ENCODE data around the gene DAAM2.

Gene DAAM2

DNA sequence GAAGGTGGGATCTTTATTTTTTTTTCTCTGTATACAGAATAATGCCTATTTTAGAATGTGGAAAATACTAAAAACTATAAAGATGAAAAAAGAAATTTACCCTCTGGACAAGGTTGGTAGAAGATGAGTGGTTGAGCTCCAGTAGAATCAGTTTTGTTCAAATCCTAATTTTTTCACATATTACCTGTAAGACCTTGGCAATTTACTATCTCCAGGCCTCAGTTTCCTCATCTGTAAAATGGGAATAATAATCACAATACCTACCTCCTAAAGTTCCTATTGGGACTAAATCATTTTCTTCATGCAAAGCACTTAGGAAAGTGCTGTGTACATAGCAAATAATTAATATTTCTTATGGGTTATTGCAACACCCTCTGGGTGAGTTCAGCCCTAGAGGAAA is 28.4 kb downstream of the DAAM2 start:
- DNase-seq = no peak

DNA sequence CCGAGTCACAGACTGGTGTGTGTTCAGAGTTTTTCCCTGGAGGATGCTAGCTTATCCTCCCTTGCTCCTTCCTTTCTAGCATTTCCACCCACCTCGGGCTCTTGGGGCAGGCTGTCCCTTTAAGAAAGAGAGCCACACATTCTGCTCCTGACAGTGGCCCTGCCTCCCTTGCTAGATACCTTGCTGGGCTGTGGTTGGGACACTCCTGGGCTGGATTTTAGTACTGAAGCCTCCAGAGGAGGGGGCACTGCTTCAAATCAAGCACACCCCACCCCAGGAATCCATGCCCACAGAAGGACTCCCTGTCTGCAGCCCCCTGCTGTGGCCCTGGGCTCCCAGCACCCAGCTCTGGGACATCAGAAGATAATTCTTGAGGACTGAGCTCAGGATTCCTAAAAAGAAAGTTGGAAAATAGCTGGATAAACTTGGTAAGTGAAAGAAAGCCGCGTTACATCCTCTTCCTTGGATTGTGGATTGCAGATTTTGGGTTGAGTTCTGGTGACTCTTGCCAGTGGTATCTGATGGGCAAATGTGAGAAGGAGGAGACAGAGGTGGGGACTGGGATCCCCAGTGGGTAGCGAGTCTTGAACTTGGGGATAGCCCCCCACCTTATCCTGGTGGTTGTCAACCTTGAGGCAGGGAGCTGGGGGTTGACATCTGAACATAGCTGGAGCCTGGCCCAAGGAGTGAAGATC is 29.0 kb downstream of the DAAM2 start:
- no peak for DNase-seq

DNA sequence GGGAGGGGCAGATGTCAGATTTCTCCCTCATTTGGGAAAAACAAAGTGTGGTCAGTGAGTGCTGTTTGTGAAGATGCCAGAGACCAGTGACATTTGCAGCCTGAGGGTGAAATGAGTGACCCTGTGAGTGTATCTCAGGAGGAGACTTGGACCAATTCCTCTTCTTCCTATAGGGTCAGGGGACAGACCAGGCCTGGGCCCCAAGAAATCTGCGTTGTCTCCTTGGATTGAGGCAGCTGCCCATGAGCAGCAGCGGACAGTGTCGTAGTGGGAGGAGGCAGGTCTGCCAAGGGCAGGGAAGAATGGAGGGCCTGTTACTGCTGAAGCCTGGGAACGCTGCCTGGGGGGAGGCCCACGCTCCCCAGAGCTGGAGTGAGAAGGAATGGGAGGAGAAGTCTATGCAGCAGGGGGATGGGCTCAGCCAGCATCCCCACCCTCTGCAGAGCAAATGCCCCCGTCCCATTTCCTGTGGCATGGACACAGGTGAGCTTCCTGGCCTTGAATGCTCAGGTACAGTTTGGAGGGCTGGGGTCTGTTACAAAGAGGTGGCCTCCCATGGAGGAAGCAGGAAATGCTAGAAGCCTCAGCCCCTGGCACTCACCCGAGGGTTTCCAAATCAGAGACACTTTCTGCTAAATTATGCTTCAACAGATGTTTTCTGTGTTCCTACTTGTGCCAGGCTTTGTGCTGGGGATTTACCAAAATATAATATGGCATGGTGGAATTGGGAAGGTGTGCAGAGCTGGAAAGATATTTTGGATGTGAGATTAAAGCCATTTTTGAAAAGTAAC is 29.8 kb downstream of the DAAM2 start:
- no peak for DNase-seq

DNA sequence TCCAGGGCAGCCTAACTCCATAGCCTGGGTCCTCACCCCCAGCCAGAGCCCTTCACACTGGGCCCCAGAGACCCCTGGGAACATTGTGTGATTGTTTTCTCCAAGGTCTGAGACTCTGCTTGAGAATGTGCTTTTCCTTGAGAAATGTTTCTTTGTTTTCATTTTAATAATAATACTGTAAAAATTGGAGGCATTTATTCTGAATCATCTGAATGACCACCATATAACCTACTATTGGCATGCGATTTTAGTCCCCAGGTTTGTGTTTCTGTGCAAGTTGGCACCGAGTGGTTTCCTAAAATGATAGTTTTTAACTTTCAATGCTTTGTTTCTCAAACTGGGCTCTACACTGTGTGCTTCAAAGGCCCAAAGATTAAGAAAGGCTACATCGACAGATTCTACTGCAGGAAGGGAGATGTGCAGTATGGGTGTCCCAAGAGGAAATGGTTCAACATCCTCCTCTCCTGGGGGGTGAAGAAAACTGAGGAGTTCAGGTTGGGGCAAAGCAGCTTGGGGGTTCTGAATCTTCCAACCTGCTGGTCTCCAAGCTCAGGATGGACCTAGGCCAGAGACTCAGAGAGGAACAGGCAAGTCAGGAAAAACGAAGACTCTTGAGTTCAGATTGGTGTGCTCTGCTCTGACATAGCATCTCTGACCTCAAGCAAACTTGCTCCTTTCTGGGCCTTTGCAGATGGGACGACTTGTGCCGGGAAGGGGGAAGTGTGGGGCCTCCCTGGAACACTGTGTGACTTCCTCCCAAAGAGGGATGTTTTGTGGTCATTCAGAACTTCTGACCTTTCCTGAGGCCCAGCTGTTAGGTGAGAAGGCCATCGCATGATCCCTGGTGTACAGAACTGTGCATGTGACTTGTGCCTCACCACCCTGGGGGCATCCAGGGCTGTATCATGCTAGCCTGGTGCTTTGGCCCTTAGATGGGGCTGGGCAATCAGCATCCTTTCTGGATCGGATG is 31.0 kb downstream of the DAAM2 start:
- no peak for DNase-seq

DNA sequence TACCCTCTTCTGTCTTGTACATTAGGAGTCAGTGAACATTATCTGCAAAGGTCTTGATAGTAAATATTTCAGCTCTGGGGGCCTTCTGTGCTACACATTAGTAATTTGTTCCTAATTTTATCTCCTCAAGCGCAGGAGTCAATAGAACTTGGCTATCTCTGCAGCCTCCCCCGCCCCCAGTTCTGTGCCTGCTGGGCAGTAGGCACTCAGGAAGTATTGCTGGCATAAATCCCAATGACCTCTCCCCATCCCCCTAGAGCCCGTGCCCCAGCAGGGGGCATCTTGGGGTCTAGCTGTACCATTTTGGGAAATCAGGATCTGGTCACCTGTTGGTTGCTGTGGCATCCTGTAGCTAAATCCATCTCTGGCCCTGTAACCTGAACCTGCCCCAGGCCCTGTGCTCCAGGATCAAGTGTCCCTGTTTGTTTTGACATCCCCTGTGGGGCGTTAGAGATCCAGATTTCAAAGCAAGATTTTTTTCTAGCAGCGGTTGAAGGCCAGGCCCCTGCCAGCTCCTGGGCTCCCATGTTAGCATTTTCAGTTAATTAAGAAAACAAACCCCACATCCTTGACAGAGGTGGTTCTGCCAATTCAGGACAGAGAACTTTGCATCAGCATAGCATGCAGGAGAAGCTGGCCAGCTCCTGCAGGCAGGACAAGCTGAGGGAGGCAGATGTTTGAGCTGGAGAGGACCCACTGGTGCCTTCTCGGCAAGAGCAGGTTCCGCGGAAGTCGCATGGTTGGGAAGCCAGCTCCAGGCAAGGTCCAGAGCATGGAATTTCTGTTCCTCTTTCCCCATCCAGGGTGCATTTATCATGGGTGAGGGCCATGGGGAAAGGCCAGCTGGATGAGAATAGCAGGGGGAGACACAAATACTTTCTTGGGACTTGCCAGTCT is 32.1 kb downstream of the DAAM2 start:
- no peak for DNase-seq

DNA sequence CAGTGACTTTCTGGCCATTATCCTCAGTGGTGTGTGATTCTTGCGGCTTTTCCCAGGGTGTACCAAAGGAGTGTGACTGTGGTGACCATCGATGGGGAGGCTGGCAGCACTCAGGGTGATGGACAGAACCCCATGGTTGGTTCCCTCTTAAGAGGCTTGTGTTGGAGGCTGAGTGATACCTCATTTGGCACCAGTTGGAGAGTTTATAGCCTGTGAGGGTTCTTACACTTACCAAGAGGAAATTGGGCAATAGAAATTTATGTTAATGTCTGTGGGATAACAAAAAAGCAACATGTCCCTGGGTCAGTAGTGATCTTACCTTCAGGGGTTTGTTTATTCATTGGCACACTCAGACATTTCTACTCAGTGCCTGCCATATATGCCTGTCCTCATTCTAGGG is 37.2 kb downstream of the DAAM2 start:
- DNase-seq = no peak

DNA sequence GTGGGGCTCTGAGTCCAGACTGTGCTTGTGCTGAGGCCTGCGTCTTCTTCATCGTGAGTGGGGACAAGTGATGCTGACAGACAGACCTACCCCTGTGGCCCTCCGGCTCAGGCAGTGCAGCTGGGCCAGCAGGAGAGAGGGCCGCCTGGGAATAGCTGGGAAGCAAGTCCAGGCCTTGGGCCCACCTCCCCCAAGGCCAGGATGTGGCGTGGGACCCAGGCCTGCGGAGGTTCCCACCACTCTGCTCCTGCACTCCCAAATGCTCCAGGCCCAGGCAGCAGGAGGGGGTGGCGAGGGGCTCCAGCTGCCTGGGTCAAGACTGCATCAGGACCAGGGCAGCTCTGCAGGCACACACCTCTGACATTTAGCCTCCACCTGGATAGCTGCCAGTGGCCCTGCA is 38.3 kb downstream of the DAAM2 start:
- DNase-seq = no peak

DNA sequence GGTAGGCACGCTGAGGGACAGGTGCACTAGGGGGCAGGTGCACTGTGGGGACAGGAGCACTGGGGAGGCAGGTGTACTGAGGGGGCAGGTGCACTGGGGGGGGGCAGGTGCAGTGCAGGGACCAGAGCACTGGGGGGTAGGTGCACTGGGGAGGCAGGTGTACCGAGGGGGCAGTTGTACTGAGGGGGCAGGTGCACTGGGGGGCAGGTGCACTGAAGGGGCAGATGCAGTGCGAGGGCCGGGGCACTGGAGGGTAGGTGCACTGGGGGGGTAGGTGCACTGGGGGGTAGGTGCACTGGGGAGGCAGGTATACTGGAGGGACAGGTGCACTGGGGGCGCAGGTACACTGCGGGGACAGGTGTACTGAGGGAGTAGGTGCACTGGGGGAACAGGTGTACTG is 39.5 kb downstream of the DAAM2 start:
- DNase-seq = no peak

DNA sequence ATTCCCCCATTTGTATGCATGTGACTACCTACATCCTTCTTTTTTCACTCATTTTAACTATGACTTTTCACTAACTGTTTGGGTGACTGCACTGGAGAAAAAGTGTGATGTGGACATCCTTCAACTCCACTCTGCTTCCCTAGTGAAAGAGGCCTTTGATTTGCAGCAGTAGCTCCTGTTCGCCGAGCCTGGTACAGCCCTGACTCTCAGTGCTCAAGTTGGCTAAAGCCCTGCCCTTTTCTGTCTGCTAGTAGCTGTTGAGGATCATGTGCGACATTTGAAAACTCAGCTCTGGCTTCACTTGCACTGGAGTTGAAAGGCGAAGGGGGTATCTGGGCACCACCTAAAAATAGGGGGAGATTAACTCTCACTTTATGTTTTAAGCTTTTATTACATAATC is 42.1 kb downstream of the DAAM2 start:
- no peak for DNase-seq

DNA sequence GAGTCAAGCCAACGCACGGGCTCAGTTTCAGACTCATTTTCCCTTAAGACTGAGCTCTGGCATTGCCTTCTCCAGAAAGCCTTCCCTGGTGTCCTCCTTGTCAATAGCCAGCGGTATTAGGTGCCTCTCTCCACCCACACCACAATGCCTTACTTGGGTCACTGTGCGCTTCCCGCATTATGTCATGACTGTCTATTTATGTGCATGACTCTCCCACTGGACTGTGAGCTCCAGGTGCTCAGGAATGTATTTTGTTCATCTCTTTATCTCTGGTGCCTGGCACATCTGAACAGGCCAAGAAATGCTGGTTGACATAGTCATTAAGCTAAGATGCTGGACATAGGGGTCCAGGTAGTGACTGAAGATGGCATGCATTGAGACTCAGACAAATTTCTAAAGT is 42.7 kb downstream of the DAAM2 start:
- DNase-seq = no peak

DNA sequence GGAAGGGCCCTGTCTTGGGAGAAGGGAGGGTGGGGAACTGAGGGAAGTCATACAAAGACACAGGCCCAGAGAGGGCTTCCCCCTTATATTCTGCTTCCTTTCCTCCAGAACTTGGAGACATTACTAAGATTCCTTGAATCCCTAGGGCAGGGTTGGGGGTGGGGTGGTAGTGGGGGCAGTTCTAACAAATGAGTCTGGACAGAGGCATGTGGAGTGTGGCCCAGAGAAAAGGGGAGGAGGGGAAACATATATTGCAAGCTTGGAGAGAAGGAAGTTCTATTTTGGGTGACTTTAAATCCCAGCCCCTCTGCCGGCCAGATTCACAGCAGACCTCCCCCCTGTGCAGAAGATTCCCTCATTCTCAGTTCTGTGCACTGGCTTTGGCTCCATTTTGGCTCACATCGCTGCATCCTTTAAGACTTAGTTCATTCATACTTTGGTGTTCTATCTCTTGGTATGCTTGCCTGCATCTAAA is 43.7 kb downstream of the DAAM2 start:
- no peak for DNase-seq

DNA sequence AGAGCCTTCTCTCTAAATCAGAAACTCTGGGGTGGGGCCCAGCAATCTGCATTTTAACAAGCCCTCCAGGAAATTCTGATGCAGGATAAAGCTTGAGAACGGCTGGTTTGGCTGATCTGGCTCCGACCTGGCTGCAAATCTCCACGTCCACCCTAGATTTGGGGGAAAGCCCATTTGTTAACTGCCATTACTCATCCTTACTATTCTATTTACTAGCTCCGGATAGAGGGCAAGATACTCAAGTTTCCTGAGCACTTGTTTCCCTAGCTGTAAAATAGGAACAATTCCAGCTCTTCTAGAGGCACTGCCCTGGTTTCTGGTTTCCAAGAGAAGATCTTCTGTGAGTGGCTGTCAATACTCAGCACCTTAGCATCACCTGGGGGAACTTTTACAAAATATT is 44.4 kb downstream of the DAAM2 start:
- DNase-seq = no peak

DNA sequence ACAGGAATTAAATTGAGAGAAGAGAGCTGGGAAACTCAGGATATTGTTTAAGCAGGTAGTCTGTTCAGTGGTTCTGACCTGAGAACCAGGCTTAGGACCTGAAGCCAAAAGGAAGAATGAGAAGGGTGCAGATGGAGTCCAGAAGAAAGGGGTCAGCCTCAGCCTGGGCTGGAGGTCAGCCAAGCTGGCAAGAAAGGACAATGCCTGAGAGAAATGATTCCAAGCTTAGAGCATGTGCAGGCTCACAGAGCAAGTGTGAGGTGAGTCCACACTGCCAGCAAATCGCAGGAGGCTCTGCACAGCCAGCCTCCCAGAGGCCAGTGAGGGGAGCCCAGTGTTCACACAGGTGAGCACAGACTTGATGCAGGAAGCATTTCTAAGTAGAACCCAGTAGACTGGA is 47.3 kb downstream of the DAAM2 start:
- no peak for DNase-seq

DNA sequence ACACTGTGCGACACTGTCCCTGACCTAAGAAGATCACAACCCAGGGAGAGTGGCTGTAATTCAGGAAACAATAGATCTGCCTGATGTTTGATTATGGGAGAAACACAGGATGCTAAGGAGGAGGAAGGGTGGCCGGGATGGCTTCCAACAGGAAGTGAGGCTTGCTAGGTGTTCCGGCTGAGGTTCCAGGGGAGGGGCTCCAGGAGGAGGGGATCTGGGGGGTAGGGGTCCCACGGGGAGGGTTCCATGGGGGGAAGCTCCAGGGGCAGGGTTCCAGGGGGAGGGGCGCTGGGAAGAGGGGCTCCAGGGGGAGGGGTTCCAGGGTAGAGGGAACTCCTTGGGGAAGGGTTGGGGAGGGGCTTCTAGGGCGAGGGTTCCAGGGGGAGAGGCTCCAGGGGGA is 48.6 kb downstream of the DAAM2 start:
- no peak for DNase-seq

DNA sequence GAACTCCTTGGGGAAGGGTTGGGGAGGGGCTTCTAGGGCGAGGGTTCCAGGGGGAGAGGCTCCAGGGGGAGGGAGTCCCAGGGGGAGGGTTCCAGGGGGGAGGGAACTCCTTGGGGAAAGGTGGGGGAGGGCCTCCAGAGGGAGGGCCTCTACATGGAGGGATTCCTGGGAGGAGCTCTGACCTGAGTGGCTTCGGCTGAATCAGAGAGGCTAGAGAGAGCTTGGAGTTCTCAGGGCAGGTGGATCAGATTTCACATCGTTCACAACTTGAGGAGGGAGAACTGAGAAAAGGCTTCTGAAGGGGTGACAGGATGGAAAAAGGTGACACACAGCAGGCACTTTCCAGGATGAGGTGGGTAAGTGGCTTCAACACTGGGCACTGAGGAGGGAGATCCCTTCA is 49.1 kb downstream of the DAAM2 start:
- no peak for DNase-seq

DNA sequence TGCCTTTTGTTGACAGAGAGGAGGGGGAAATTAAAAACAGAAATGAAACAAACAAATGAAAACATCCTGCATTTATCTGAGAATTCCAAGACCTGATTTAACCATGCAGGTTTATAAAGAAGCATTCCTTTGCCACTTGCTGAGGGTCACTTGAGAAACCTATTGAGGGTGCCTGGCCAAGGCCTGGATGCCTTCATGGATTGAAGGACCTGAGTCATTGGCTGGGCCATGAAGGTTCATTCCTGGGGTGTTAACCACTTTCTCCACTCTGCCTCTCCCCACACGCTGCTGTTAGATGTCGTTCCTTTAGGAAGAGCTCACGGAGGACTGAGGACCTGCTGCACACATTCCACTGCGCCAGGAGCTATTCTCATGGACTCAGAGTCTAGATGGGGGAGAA is 49.7 kb downstream of the DAAM2 start:
- no peak for DNase-seq

DNA sequence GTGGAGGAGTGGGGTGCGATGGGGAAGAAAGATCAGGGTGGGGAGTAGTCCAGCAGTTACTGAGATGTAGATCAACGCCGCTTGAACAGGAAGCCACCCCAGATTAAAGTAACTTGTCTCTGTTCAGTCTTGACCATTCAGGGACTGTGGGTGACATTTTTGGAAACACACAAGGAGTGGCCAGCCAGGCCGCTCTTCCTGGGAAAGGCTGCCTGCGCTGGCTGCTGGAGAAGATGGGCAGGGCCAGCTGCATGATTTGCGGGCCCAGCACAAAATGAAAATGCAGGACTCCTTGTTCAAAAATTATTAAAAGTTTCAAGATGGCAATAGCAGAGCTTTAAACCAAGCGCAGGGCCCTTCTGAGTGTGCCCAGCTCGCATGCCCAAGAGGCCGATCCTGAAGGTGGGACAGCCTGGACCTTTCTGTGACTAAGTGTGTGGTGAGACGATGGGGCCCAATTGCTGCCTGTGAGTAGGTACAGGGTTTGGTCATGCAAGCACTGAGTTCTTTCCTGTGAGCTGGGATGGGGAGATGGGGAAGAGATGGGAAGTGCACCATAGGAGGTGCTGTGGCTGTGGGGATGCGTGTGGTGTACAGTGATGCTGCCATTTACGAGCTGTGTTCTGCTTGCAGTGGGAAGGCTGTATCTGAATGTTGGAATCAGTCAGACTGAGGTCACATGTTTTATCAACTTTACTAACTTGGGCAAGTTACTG is 51.3 kb downstream of the DAAM2 start:
- no peak for DNase-seq

DNA sequence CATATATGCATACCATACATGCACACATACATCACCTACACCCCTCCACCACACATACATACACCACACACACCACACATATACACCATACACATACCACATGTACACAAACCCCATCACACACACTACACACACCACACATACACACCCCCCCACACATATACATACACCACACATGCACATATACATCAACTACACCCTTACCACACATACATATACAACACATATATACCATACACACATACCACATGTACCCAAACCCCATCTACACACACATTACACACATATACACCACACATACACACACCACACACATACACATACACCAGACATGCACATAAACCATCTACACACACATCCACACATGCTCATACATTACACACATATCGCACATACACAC is 52.7 kb downstream of the DAAM2 start:
- no peak for DNase-seq

DNA sequence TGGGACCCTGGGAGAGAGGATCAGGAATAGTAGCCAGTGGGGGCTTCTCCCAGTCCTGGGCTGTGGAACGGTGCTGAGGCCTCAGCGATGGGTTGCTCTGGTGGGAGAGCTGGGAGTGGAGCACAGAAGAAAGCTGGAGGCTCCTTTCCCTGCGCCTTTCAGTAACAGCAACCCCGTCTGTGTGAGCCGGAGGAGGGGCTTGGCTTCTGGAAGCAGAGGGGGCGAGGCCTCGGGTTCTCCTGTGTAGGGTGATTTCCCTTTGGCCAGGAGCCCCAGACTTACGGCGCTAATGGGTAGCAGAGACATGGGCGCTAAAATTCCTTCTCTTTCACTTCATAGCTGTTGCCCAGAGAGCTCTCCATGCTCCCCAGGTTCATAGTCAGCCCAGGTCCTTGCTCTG is 55.0 kb downstream of the DAAM2 start:
- no peak for DNase-seq

DNA sequence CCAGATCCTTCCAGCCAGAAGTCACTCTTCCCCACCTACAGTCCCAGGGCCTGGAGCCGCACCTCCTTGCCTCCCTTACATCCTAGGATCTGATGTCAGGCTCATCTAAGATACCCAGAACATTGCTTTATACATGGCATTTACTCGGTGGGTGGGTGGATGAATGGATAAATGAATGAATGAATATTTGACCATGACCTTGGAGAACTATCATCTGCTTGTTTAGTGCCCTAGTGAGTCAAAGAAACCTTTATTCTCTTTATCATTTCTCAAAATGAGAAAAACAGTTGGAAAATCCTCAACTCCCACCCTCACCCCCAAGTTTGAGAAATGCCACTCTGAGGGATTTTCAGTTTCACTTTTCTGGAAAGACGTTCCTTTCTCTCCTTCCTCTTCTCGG is 56.0 kb downstream of the DAAM2 start:
- DNase-seq = no peak

DNA sequence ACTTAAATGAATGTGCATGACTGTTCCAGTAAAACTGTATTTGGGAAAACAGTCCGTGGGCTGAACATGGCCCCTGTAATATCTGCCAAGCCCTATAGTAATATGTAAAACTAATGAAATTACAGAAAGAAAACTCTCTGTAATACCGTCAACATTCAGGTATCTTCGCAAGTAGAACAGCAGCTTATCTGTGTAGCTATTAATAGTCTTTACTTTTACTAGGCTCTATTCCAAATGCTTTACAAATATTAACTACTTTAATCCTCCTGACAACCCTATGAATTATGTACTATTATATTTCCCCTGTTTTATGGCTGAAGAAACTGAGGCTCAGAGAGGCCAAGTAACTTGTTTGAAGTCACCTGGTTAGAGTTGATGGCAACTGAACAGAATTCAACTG is 57.1 kb downstream of the DAAM2 start:
- DNase-seq = no peak

DNA sequence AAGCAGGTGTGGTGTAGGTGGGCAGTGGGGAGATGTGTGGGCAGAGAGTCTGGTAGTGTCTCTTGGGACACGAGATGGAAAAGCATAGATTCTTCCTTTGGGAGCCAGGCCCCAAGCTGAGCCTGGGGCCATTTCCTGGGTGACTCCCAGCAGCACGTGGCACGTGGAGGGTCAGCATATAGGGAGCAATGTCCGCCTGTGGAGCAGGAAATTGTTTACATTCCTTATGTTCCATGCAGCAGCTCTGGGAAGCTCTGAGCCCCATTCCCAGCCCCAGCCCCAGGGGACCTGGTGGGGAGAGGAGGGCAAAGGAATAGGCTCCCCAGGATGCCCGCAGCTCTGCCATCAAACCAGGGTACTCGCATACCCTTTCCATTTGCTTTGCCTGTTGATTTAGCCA is 57.6 kb downstream of the DAAM2 start:
- no peak for DNase-seq

Measured in NCI-H1694 (cell line).